HG03097 (cell line): ENCODE results near the gene BAZ1A.

Experiments used
- ATAC-seq: cut with Tn5 transposase; IDR thresholded peaks from one replicate; pipeline ENCODE4 v1.9.1; 2021; ENCODE audit not compliant: unreplicated experiment, low FRiP score

BAZ1A gene

DNA sequence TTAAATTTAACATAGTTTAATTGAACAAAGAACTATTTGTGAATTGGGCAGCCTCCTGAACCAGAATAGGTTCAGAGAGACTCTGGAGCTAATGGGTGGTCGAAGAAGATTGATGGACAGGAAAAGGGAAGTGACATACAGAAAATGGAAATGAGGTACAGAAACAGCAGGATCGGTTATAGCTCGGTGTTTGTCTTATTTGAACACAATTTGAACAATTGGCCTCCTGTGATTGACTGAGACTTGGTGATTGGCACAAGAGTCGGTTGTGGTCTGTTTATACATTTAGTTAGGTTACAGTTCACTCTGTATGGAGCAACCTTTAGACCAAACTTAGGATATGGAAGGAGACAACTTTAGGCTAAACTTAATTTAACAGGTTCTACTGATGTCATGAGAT lies 142.4 kb downstream of the BAZ1A start:
- no peak for ATAC-seq

DNA sequence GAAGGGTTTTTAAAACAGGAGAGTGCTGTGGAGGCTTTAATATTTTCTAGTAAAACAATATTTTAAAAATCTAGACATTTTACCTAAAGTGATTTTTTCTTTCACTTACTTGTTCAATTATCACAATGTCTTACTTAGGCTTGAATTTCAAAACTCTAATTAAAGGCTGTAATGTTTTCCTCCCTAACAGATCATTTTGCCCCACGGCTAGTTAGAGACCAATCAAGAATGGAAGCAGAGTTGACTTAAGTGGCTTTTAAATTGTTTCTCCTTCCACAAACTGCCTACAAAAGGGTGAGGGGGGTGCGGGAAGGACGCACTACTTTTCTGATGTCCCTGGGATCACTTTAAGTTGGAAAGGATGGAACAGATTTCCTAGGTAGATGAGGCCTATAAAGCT lies 151.3 kb downstream of the BAZ1A start:
- ATAC-seq = no peak

- ATAC-seq = no peak
Observed at GRCh38 chr14:34722723-34723545, 152.2 kb downstream of the BAZ1A start.

GRCh38 chr14:34721129-34721528 lies 154.0 kb downstream of the BAZ1A start:
- ATAC-seq = no peak

DNA sequence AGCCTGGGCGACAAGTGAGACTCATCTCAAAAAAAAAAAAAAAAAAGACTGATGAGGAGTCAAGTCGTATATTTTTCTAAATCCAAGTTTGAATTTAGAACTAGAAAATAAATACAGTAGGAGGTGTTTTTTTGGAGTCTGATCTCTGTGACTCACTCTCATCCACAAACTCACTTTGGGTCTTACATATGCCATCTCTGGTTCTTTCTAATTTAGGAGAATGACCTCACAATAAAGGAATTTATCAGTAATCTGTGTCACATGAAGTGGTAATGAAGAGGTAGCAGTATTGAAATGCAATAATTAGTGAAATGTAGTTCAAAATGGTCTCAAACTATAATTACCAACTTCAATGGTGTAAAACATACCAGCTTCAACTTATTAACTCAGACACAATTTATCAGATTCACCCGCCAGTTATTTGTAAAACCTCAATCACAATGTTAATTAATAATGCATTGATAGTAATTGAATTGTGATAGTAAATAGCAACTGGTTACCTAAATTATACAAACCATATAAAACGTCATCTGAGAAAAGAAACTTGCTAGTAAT lies 156.3 kb downstream of the BAZ1A start:
- no peak for ATAC-seq

GRCh38 chr14:34715127-34715863 lies 159.9 kb downstream of the BAZ1A start:
- no peak for ATAC-seq

DNA sequence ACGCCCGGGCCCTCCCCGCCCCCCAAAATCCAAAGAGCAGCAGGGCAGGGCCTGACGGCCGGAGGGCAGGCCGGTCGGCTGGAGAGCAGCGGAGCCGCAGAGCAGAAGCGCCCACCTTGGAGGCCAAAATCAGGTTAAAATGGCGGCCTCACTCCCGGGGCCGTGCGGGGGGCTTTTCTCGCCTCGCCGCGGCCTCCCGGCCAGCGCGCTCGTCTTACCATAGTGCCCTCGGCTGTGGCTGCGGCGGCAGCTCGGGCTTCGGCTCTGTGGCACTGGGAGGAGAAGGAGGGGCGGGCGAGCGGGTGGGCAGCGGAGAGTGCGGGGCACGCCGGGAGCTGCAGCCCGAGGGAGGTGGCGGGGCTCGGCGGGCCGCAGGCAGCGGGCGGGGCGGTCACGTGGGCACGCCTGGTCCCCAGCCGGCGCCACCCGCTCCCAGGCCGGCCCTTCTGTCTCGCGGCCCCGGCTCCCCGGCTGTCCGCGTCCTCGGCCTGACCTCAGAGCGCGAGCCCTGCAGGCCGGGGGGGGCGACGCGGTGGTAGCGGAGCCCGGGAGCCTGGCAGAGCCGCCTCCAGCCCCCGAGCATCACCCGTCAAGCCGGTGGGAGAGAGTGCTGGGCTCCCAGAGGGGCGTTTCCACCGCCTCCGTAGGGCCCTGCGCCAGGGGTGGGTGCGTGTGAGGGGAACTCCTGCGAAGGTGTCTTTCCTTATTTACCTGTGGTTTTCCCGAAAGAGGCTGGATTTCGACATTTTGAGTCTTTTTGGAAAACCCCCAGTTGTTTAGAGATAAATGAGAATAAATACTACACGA lies 160.6 kb downstream of the BAZ1A start, which contains the start of gene CFL2:
CFL2 (minus strand) TSS at position 274 of the 807 bp plus-strand sequence; CDS start at position 221, 53 bp downstream.
- ATAC-seq = peak; percentile 85

GRCh38 chr14:34713681-34714319 lies 161.4 kb downstream of the BAZ1A start:
- no peak for ATAC-seq

DNA sequence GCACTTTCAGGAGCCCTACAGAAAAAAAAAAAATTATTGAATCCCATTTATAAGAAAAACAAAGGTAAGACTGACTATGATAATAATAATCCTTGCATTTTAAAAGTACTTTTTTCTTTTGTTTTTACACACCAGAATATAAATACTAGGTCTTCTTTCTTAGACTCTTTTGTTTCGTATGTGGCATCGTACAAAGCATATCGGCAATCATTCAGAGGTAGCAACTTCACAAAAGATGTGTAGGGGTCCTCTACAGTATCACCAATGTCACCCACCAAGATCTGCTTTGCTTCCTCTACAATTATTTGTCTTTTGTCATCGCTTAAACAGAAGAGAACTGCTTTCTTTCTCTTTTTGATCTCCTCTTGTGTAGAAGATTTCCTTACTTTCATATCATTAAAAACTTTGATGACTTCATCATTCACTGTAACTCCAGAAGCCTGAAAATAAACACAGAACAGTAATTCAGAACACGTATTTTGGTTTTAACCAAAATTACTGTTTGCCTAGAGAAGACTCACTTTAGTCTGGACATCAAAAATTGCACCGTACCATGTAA lies 162.0 kb downstream of the BAZ1A start:
- ATAC-seq = no peak

DNA sequence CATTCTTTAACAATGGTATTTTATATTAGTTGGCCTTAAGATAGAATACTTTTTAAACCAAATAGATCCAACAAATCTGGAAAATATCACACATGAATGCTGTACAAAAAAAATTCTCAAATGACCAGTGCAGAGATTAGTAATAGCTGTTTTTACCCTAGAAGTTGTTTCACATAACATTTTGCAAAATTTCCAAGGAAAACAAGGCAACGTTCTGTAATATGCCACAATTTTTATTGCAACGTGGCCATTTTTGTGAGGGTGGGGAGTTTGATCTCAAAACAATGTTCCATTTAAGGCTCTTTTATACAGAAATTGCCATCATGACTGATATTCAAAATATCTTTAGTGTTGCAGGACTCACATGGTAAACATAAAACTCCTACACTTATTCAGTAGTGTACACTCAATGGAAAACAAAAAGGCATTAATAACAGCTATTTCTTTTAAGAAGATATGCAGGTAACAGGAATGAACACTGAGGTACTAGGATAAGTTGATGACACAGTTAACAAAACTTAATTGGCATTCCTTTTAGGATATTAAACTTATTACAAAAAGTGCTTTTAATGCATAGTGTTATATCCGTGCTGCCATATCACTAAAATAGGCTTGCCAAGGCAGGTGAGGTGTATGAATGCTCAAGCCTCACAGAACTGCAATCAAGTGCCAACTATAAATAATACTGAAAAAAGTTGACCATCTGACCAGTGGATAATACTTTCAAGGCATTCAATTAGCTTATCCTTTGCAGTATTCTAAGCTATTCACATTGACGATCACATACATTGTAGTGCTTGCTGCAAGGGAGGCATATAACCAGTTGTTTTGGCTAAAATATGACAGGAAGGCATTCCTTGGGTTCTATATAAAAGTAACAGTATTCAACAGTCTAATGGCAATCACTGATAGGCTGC lies 163.1 kb downstream of the BAZ1A start:
- no peak for ATAC-seq

- no peak for ATAC-seq
Observed at GRCh38 chr14:34711169-34711568, 164.0 kb downstream of the BAZ1A start.

GRCh38 chr14:34710744-34711143 lies 164.4 kb downstream of the BAZ1A start:
- ATAC-seq = no peak

GRCh38 chr14:34710006-34710405 lies 165.2 kb downstream of the BAZ1A start:
- ATAC-seq = no peak

DNA sequence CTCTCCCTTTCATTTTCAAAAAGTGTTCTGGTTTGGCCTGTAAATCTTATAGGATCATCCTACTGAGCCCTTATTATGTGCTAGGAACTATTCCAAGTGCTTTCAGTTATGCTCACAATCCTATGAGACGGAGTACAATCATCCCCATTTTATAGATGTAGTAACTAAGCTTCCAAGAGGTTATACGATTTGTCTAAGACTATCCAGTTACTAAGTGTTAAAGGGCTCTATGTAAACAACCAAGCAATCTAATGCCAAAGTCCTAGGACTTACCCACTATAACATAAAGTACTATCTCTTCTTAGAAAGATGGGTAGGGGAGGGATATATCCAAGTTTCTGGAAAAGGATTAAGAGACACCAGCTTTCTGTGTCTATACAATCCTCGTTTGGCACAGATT lies 167.4 kb downstream of the BAZ1A start:
- ATAC-seq = no peak
